GM12878 (cell line): ENCODE results near the gene PRRX1. TPM values are rescaled to one million over a fixed set of nuclear protein-coding genes. Genes with fewer than 3 reads are reported as not detected.

Experiments
- ATAC-seq: fragments of 200-7000 bp; cut with Tn5 transposase; 3 replicates; pipeline ENCODE4 v1.9.1; 2020; ENCODE audit warnings: mild to moderate bottlenecking, moderate library complexity
- BruUV-seq: library from RNA; stranded (reverse); fragments of 400-500 nt; replicated peaks from 2 replicates; lab custom pipeline; 2021; lab: Mats Ljungman, UMichigan
- CTCF ChIA-PET: fragments of 300-600 bp; sonication (Branson Sonifier 250); formaldehyde crosslinking; extraction: SDS; loops from one replicate; lab custom pipeline; 2021; ENCODE audit warnings: inconsistent platforms; lab: Yijun Ruan, JAX
- POLR2A ChIA-PET: fragments of 350-600 bp; formaldehyde crosslinking; extraction: SDS; loops from one replicate; lab custom pipeline; 2021; ENCODE audit warnings: inconsistent platforms; lab: Charles Lee
- RAD21 ChIA-PET: fragments of 300-600 bp; sonication (Branson Sonifier 250); formaldehyde crosslinking; loops from one replicate; lab custom pipeline; 2023; ENCODE audit warnings: antibody characterized with exemption; ENCODE audit not compliant: unreplicated experiment; lab: Charles Lee
- SMC1A ChIA-PET: fragments of 300-600 bp; sonication (Branson Sonifier 250); formaldehyde crosslinking; loops from one replicate; lab custom pipeline; 2023; ENCODE audit not compliant: unreplicated experiment, uncharacterized antibody; lab: Charles Lee
- DNase-seq: peaks from one replicate; pipeline ENCODE4 v3.0.0-alpha.2; 2011; ENCODE audit warnings: low read depth, low spot score
- FAIRE-seq: peaks from 3 replicates; lab custom pipeline; 2011; peaks lifted over from hg19 to GRCh38; lab: Jason Lieb, UNC
- H2AFZ ChIP-seq: 2 replicates; pipeline ENCODE4 v1.6.0; 2011; ENCODE audit warnings: low read depth, low read length, control low read depth; ENCODE audit not compliant: control insufficient read depth
- H3K27ac ChIP-seq: 2 replicates; pipeline ENCODE4 v1.5.1; 2011; ENCODE audit warnings: control low read depth; ENCODE audit not compliant: control insufficient read depth, insufficient read depth
- H3K27me3 ChIP-seq, 2 experiments: replicated peaks in 1 of 2; 2 replicates each; pipeline versions ENCODE4 v1.6.0 to v1.6.1; 2011; ENCODE audit warnings: low read length in 1 of 2; ENCODE audit not compliant: control insufficient read depth in 2 of 2, insufficient read depth in 2 of 2
- H3K36me3 ChIP-seq, 2 experiments: 2 replicates each; pipeline ENCODE4 v1.5.1; 2011; ENCODE audit warnings: low read length in 1 of 2; ENCODE audit not compliant: control insufficient read depth in 2 of 2, insufficient read depth in 2 of 2
- H3K4me1 ChIP-seq: 2 replicates; pipeline ENCODE4 v1.6.1; 2011; ENCODE audit warnings: mild to moderate bottlenecking, low read length, moderate library complexity, mixed read lengths; ENCODE audit not compliant: control insufficient read depth, insufficient read depth
- H3K4me2 ChIP-seq: 2 replicates; pipeline ENCODE4 v1.6.0; 2011; ENCODE audit warnings: control low read depth; ENCODE audit not compliant: control insufficient read depth, insufficient read depth
- H3K4me3 ChIP-seq: fragments of 200-600 bp; sonication (generic); 2 replicates; pipeline ENCODE4 v1.5.1; 2016
- H3K79me2 ChIP-seq: 2 replicates; pipeline ENCODE4 v1.6.0; 2011; ENCODE audit warnings: low read length; ENCODE audit not compliant: control insufficient read depth, insufficient read depth
- H3K9ac ChIP-seq: 2 replicates; pipeline ENCODE4 v1.8.0; 2011; ENCODE audit warnings: low read length, control low read depth, mixed read lengths; ENCODE audit not compliant: control insufficient read depth, insufficient read depth
- H3K9me3 ChIP-seq: replicated peaks from 3 replicates; pipeline ENCODE4 v1.5.1; 2011; ENCODE audit warnings: mild to moderate bottlenecking, low read length; ENCODE audit not compliant: control insufficient read depth, insufficient read depth
- H4K20me1 ChIP-seq: 2 replicates; pipeline ENCODE4 v1.6.0; 2011; ENCODE audit not compliant: control insufficient read depth, insufficient read depth
- E2F4 ChIP-seq: IDR thresholded peaks from 2 replicates; pipeline ENCODE4 v1.6.1; 2012; ENCODE audit warnings: low read depth, low read length, improper control_type of control experiment
- FOXK2 ChIP-seq: fragments of 450-650 bp; IDR thresholded peaks from 2 replicates; pipeline ENCODE4 v1.6.1; 2017; ENCODE audit warnings: mild to moderate bottlenecking, moderate library complexity
- HDGF ChIP-seq: fragments of 450-650 bp; IDR thresholded peaks from 2 replicates; pipeline ENCODE4 v1.6.1; 2016; ENCODE audit warnings: antibody characterized with exemption
- KAT2A ChIP-seq: conservative IDR thresholded peaks from 2 replicates; pipeline ENCODE4 v1.6.1; 2011; ENCODE audit warnings: low read depth, low read length; ENCODE audit not compliant: control insufficient read depth
- MTA2 ChIP-seq: fragments of 450-650 bp; IDR thresholded peaks from 2 replicates; pipeline ENCODE4 v1.6.1; 2016; ENCODE audit warnings: low read depth, mild to moderate bottlenecking, moderate library complexity
- RELB ChIP-seq: fragments of 450-650 bp; IDR thresholded peaks from 2 replicates; pipeline ENCODE4 v1.6.1; 2017; ENCODE audit warnings: low read depth, mild to moderate bottlenecking, moderate library complexity
- SREBF1 ChIP-seq: IDR thresholded peaks from 2 replicates; pipeline ENCODE4 v1.6.1; 2012; ENCODE audit warnings: mild to moderate bottlenecking, low read length
- STAT1 ChIP-seq: fragments of 450-650 bp; conservative IDR thresholded peaks from 2 replicates; pipeline ENCODE4 v1.6.1; 2014; ENCODE audit warnings: antibody characterized with exemption, mild to moderate bottlenecking
- STAT3 ChIP-seq: IDR thresholded peaks from 2 replicates; pipeline ENCODE4 v1.6.1; 2011; ENCODE audit warnings: low read depth, low read length, improper control_type of control experiment
- USF1 ChIP-seq: IDR thresholded peaks from 2 replicates; pipeline ENCODE4 v1.6.1; 2011; ENCODE audit warnings: borderline replicate concordance, low read depth, mild to moderate bottlenecking, moderate library complexity, mixed read lengths, low read length; ENCODE audit not compliant: insufficient read depth; ENCODE audit errors: extremely low read length
- ZBTB4 ChIP-seq: fragments of 450-650 bp; formaldehyde crosslinking; IDR thresholded peaks from 2 replicates; pipeline ENCODE4 v1.4.0; 2022; ENCODE audit warnings: mild to moderate bottlenecking, moderate library complexity
- WGBS: methylation state at CpG from one replicate; pipeline ENCODE4 v1.1.6; 2016; ENCODE audit warnings: low lambda C conversion rate; ENCODE audit not compliant: insufficient replicate concordance, insufficient coverage; ENCODE audit errors: missing lambda C conversion rate; 5-methylcytosine and 5-hydroxymethylcytosine counted together
- in situ Hi-C: fragments of 300-500 bp; cut with MboI; formaldehyde crosslinking; loops from 9 replicates; pipeline ENCODE4 v1.14.3; 2018; ENCODE audit warnings: mixed read lengths
- intact Hi-C: fragments of 100-400 bp; cut with micrococcal nuclease; formaldehyde crosslinking; loops from one replicate; pipeline ENCODE4 v1.14.2; 2022; ENCODE audit not compliant: unreplicated experiment
- polyA plus RNA-seq, 11 experiments: library from polyadenylated mRNA; depleted of rRNA in 4 of 11; unstranded in 6 of 11; stranded (reverse) in 5 of 11; fragments of >200 nt; fragmentation: Nextera tagmentation in 4 of 11; fragmentation: Illumina TruSeq in 1 of 11; extraction: Ambion mirVana in 4 of 11; extraction: Trizol in 1 of 11; gene quantifications; 1 replicate in 1 of 11; 2 replicates in 10 of 11; pipeline versions ENCODE4 v1.2.1 to v1.2.3, GENCODE V29; 2011 to 2016; ENCODE audit warnings: inconsistent platforms in 2 of 11, missing spikeins in 2 of 11, low read depth in 1 of 11
- total RNA-seq, 4 experiments: library from RNA; depleted of rRNA in 3 of 4; stranded (reverse); fragments of >200 nt in 3 of 4; fragmentation: Illumina TruSeq in 1 of 4; extraction: Trizol in 1 of 4; gene quantifications; 2 replicates each; pipeline versions ENCODE4 v1.2.1 to v1.2.3, GENCODE V29; 2013 to 2021

Gene PRRX1
- total and polyA plus RNA-seq, 10 of the 15 experiments (the other 5 are each of a cell fraction or from before 2014, with no cell fraction given), result 0.42 to 64.6 (median 1.5) TPM

GRCh38 chr1:170695955-170696590, 32.1 kb downstream of the PRRX1 start:
- ChIA-PET POLR2A (interaction anchor here (0.6 to 1.9 kb wide), 4 partner anchors 11 to 194 kb away, joined by 3 to 6 read pairs (median 4); no protein-coding TSS in a partner anchor), CTCF (interaction anchor here (3.3 to 5.5 kb wide), 2 partner anchors 9 to 15 kb away, joined by 11 to 53 read pairs; no protein-coding TSS in a partner anchor)
- no TSS peak for BruUV-seq
- Histone ChIP-seq H3K79me2 (no peaks in the 10 kb centered on the region), H3K36me3 (no peaks in the 10 kb centered on the region), H3K27ac (no peak overlapping the region), H3K4me2 (no peak overlapping the region)
- TF ChIP-seq STAT1 (no peak), HDGF (no peak), E2F4 (no peak), MTA2 (no peak), SREBF1 (no peak), KAT2A (no peak), USF1 (no peak), RELB (no peak), ZBTB4 (CRISPR knock-in tag) (no peak), FOXK2 (no peak), STAT3 (no peak)
- TF ChIP-seq, all 136 proteins: peak for 0
- Histone ChIP-seq H3K27me3 (no peaks in the 10 kb centered on the region), H3K4me3 (no peak overlapping the region), H3K4me1 (no peaks in the 10 kb centered on the region), H3K9me3 (no peaks in the 10 kb centered on the region), H4K20me1 (no peaks in the 10 kb centered on the region), H2AFZ (no peak overlapping the region), H3K9ac (no peak overlapping the region)
- RAD21 ChIA-PET, result interaction anchor here (1.0 to 1.3 kb wide), 2 partner anchors 16 to 20 kb away, joined by 3 to 4 read pairs; no protein-coding TSS in a partner anchor
- SMC1A ChIA-PET, result interaction anchor here (0.9 to 1.7 kb wide), 4 partner anchors 11 to 23 kb away, joined by 3 to 10 read pairs (median 4); no protein-coding TSS in a partner anchor
- intact Hi-C loops, result no loop called here
- 43% methylated on average over 6 of the region's 6 CpGs for WGBS
- no peak for ATAC-seq
- in situ Hi-C loops, result no loop called here
- FAIRE-seq, result no peak
- DNase-seq, result no peak
